ENCODE data around the gene ASGR1. TPM values are rescaled to one million over a fixed set of nuclear protein-coding genes. Genes with fewer than 3 reads are reported as not detected.

Gene ASGR1
- total and polyA plus RNA-seq, 7 experiments from 2014 or later: 0.79 to 11.9 (median 1.3) TPM; not detected in 3

DNA sequence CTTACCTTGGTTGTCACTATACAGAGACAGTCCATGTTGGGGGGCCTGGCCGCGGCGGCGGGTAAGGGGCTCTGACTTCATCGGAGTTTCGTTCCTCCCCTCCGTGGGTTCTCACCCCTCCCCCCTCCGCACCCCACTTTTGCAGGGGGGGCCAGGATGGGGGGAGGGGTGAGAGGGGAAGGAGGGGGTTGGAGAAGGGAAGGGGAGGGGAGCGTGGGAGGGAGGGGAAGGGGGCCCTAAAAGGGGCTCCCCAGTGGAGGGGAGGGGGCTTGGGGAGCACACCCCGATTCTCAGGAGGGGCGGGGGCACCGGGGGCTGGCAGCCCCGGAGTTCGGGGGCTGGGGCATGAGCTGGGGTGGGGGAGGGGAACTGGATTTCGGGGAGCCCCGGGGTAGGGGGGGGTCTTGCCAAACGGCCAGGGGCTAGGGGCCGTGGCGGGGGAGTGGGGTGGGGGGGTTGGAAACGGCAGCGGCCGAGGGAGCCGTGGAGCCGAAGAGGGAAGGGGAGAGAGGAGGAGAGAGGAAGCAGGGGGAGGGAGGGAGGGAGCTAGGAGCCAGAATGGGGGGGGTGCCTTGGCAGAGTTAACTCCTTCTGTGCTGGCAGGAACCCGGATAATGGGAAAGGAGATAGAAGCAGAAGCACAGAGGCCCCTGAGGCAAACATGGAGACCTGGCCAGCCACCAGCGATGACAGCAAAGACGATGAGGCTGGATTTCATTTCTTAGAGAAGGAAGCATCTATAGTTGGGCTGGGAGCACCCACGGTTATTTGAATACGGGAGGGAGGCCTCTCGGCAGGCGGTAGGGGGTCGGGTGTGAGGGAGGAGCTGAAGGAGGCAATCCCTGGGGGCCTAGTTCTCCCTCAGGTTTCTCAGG, 38.2 kb upstream of the ASGR1 start:
- CTCF ChIA-PET: interaction anchor here (0.5 kb wide), 1 partner anchor 62 kb away, joined by 4 read pairs; no protein-coding TSS in a partner anchor
- ATAC-seq: no peak
- Histone ChIP-seq H3K27ac (ENCODE audit: low read depth, low read length) (peak overlapping the region; percentile 75), H3K27me3 (ENCODE audit: control insufficient read depth in 2 of 2, insufficient read depth in 2 of 2, low read length in 2 of 2) (no peaks in the 10 kb centered on the region), H3K36me3 (ENCODE audit: control insufficient read depth in 2 of 3, insufficient read depth in 3 of 3, low read length in 3 of 3) (peaks cover 0 to 9% (median 0%) of the 10 kb centered on the region in 3 experiments), H3K4me1 (ENCODE audit: control insufficient read depth in 2 of 2, insufficient read depth in 2 of 2, low read length in 2 of 2) (peaks cover 35 to 57% of the 10 kb centered on the region in 2 donors), H3K9me3 (ENCODE audit: control insufficient read depth in 2 of 3, low read length in 3 of 3) (no peaks in the 10 kb centered on the region), H3K4me3 (ENCODE audit: low read length) (peak overlapping the region; percentile 45)
- Mint-ChIP-seq H3K4me3 (peak overlapping the region; percentile 75 to 94 (median 86)), H3K9me3 (peaks cover 0 to 6% (median 0%) of the 10 kb centered on the region in 11 donors), H3K4me1 (peaks cover 45 to 79% (median 74%) of the 10 kb centered on the region in 7 donors), H3K36me3 (peaks cover 0 to 5% (median 0%) of the 10 kb centered on the region in 5 donors), H3K27me3 (peaks cover 0 to 3% (median 0%) of the 10 kb centered on the region in 5 donors), H3K27ac (peak overlapping the region; percentile 62 to 100 (median 94))
- peak in 1 of 9 donors; percentile 21 for DNase-seq
- POLR2A ChIA-PET: interaction anchor here (0.6 to 13.7 kb wide), 3 partner anchors 11 to 19 kb away, joined by 4 to 265 read pairs (median 8); partner anchors contain the start of genes DVL2, GABARAP and PHF23
- intact Hi-C loops (cut with micrococcal nuclease): loop anchor here (10.0 kb wide), 3 partner anchors 563 to 627 kb away; partner anchors contain the start of genes C17orf100 (in 1 of the 2), KDM6B (in 1 of the 2) and MED31 (in 1 of the 2)

DNA sequence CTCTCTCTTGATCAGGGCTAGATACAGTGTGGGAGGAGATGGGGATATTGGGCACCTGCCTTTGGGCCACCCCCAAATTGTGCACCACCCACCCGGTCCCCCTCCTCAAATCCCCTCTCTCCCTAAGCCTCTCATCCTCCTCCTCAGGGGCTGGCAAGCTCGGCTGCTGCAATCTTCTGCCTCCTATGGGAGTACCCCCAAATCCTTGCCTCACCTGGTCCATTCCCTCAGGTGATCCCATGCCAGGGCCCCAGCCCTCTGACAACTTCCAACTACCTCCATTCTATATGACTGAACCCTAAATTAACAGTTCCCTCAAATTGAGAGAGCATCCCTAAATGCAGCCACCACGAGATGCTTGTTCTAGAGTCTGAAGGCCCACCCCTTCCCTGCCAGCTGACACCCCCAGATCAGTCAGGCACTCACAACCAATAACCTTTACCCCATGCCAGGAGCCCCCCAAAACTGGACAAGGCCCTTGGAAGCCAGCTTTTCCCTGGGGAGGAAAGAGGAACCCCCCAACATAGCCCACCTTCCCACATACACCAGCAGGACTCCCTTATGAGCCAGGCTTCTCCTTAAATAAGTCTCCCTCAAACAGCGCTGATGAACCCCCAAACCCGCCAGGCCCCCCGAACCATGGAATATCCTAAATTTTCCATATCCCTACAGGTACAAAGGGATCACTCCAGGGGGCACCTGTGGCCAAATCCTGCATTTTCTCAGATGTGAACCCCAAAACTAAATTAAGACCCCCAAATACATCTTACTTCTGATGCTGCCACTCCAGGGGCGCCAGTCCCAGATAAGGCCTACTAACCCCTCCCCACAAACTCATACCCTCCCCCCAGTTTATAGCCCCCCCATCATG, 37.3 kb upstream of the ASGR1 start:
- ATAC-seq: no peak
- Histone ChIP-seq H3K4me1 (ENCODE audit: control insufficient read depth in 2 of 2, insufficient read depth in 2 of 2, low read length in 2 of 2) (peaks cover 35 to 57% of the 10 kb centered on the region in 2 donors), H3K36me3 (ENCODE audit: control insufficient read depth in 2 of 3, insufficient read depth in 3 of 3, low read length in 3 of 3) (peaks cover 0 to 6% (median 0%) of the 10 kb centered on the region in 3 experiments), H3K27ac (ENCODE audit: low read depth, low read length) (peak overlapping the region; percentile 70), H3K9me3 (ENCODE audit: control insufficient read depth in 2 of 3, low read length in 3 of 3) (no peaks in the 10 kb centered on the region), H3K4me3 (ENCODE audit: low read length) (no peak overlapping the region), H3K27me3 (ENCODE audit: control insufficient read depth in 2 of 2, insufficient read depth in 2 of 2, low read length in 2 of 2) (no peaks in the 10 kb centered on the region)
- Mint-ChIP-seq H3K27ac (peak overlapping the region; percentile 53 to 100 (median 94)), H3K9me3 (peaks cover 0 to 6% (median 0%) of the 10 kb centered on the region in 11 donors), H3K36me3 (peaks cover 0 to 5% (median 0%) of the 10 kb centered on the region in 5 donors), H3K4me1 (peaks cover 45 to 82% (median 77%) of the 10 kb centered on the region in 7 donors), H3K4me3 (peak overlapping the region; percentile 43 to 94 (median 76)), H3K27me3 (peaks cover 0 to 8% (median 0%) of the 10 kb centered on the region in 5 donors)
- ChIA-PET POLR2A (interaction anchor here (0.7 to 13.7 kb wide), 5 partner anchors 12 to 121 kb away, joined by 3 to 265 read pairs (median 3); partner anchors contain the start of genes DVL2, GABARAP and PHF23), CTCF (no interaction called here)
- intact Hi-C loops (cut with micrococcal nuclease): loop anchor here (10.0 kb wide), 3 partner anchors 562 to 628 kb away; partner anchors contain the start of genes C17orf100 (in 1 of the 2), KDM6B (in 1 of the 2) and MED31 (in 1 of the 2)
- DNase-seq: no peak

DNA sequence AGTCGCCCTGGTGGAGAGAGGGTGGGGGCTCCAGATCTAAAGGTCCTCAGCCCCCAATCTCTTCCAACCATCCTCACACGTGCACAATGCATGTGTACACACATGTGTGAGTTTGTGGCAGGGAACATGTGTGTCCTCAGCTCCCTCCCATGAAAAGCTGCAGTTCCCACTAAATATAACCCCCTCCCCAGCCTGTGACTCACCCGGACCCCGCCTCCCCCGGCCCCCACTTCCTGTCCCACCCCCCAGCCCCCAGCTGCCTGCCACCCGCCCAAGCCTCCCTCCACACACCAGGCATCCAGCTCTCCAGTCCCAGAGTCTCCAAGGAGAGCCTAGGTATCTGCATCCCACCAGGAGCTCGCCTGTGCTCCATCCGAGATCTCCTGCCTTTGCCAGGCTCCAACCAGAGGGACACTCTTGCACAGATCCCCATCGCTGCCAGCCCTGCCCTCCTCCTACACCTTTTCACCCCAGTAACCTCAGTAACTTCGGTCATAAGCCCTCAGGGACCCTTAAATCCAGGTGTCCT, 36.5 kb upstream of the ASGR1 start:
- Mint-ChIP-seq H3K4me1 (peaks cover 37 to 75% (median 70%) of the 10 kb centered on the region in 7 donors), H3K4me3 (peak overlapping the region; percentile 43 to 97 (median 88)), H3K27ac (peak overlapping the region; percentile 90 to 100 (median 99)), H3K9me3 (peaks cover 0 to 6% (median 0%) of the 10 kb centered on the region in 11 donors), H3K27me3 (peaks cover 0 to 11% (median 0%) of the 10 kb centered on the region in 5 donors), H3K36me3 (no peaks in the 10 kb centered on the region)
- DNase-seq: peak in 1 of 9 donors; percentile 45
- peak overlapping the region; percentile 97 for H3K27ac ChIP-seq (ENCODE audit: low read depth, low read length)
- H3K4me1 ChIP-seq (ENCODE audit: control insufficient read depth in 2 of 2, insufficient read depth in 2 of 2, low read length in 2 of 2): peaks cover 30 to 56% of the 10 kb centered on the region in 2 donors
- intact Hi-C loops (cut with micrococcal nuclease): loop anchor here (1.0 to 10.0 kb wide), 7 partner anchors 169 to 629 kb away; partner anchors contain the start of genes C17orf100 (in 1 of the 2), KDM6B (in 1 of the 2), MED31 (in 1 of the 2) and POLR2A (in 1 of the 2)
- H3K36me3 ChIP-seq (ENCODE audit: control insufficient read depth in 2 of 3, insufficient read depth in 3 of 3, low read length in 3 of 3): peaks cover 0 to 6% (median 0%) of the 10 kb centered on the region in 3 experiments
- no peaks in the 10 kb centered on the region for H3K9me3 ChIP-seq (ENCODE audit: control insufficient read depth in 2 of 3, low read length in 3 of 3)
- H3K4me3 ChIP-seq (ENCODE audit: low read length): peak overlapping the region; percentile 61
- POLR2A ChIA-PET: interaction anchor here (0.9 to 13.7 kb wide), 6 partner anchors 12 to 121 kb away, joined by 3 to 265 read pairs (median 4); partner anchors contain the start of genes ACAP1, DVL2, GABARAP and PHF23
- CTCF ChIA-PET: no interaction called here
- ATAC-seq: no peak
- no peaks in the 10 kb centered on the region for H3K27me3 ChIP-seq (ENCODE audit: control insufficient read depth in 2 of 2, insufficient read depth in 2 of 2, low read length in 2 of 2)

DNA sequence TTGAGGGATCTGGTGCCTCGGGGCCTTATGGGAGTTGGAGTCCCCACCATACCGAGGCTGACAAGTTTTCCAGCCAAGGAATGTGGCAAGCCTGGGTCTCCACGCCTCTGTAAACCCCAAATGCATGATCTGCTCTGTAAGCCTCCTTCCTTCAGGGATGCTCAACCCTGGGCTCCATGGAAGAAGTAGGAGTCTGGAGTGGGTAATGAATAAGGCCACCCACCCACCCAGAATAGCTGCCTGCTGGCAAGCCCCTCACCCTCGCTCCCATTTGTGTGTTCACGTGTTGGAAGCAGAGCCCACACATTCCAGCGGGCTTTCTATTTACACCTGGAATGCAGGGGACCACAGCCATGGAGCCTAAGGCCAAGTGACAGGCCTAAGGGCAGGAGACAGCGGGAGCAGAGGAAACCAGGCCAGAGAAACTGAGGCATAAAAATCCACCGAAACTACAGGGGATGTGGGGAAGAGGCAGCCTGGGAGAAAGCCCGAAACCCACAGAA, 36.0 kb upstream of the ASGR1 start:
- Mint-ChIP-seq H3K4me3 (peak overlapping the region; percentile 76 to 97 (median 94)), H3K27me3 (peaks cover 0 to 14% (median 0%) of the 10 kb centered on the region in 5 donors), H3K9me3 (peaks cover 0 to 6% (median 0%) of the 10 kb centered on the region in 11 donors), H3K27ac (peak overlapping the region; percentile 90 to 100 (median 99)), H3K36me3 (no peaks in the 10 kb centered on the region), H3K4me1 (peaks cover 36 to 70% (median 66%) of the 10 kb centered on the region in 7 donors)
- ATAC-seq: no peak
- CTCF ChIA-PET: no interaction called here
- H3K27ac ChIP-seq (ENCODE audit: low read depth, low read length): peak overlapping the region; percentile 97
- POLR2A ChIA-PET: interaction anchor here (0.6 to 13.7 kb wide), 9 partner anchors 11 to 368 kb away, joined by 3 to 265 read pairs (median 5); partner anchors contain the start of genes ACAP1, DVL2, GABARAP and MPDU1
- peaks cover 0 to 6% (median 0%) of the 10 kb centered on the region in 3 experiments for H3K36me3 ChIP-seq (ENCODE audit: control insufficient read depth in 2 of 3, insufficient read depth in 3 of 3, low read length in 3 of 3)
- intact Hi-C loops (cut with micrococcal nuclease): loop anchor here (1.0 to 10.0 kb wide), 7 partner anchors 168 to 630 kb away; partner anchors contain the start of genes C17orf100 (in 1 of the 2), KDM6B (in 1 of the 2), MED31 (in 1 of the 2) and POLR2A (in 1 of the 2)
- no peaks in the 10 kb centered on the region for H3K9me3 ChIP-seq (ENCODE audit: control insufficient read depth in 2 of 3, low read length in 3 of 3)
- H3K4me1 ChIP-seq (ENCODE audit: control insufficient read depth in 2 of 2, insufficient read depth in 2 of 2, low read length in 2 of 2): peaks cover 26 to 51% of the 10 kb centered on the region in 2 donors
- peak overlapping the region; percentile 61 for H3K4me3 ChIP-seq (ENCODE audit: low read length)
- no peaks in the 10 kb centered on the region for H3K27me3 ChIP-seq (ENCODE audit: control insufficient read depth in 2 of 2, insufficient read depth in 2 of 2, low read length in 2 of 2)
- no peak for DNase-seq

DNA sequence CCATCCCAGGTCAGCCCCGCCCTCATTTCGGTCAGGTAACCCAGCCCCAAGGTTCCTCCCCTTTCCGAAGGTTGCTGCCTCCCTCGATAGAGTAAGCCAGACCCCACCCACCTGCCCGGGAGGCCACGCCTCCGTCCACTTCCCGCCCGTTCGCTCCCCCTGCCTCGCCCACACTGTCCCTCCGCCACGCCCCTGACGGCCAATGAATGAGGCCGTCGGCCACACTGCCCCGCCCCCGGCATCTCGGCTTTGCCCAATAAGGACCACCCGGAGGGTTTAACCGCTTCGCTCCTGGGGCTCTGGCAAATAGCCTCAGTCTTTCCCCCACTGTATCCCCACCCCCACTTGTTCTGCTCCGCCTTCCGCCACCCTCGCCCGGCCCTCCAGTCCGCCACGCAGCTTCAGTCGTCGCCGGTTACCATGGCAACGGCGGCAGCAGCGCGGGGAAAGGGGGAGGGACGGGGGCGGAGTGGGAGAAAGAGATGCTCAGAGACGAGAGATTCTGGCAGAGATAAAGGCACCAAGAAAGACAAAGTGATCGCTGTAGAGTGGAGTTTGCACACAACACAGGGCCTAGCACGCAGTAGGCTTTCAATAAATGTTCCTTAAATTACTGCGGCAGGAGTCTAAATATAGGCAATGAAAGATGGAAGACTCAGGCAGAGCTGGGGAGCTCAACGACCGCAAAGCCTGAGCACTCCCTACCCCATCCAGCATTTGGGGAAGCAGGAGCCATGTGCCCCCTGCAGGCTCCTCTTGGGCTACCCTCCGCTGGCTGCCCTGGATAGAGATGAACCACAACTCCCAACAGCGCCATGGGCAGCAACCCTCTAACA, 35.3 kb upstream of the ASGR1 start:
- H3K27me3 Mint-ChIP-seq: peaks cover 0 to 16% (median 0%) of the 10 kb centered on the region in 5 donors
- POLR2A ChIA-PET: interaction anchor here (0.6 to 13.7 kb wide), 9 partner anchors 10 to 369 kb away, joined by 3 to 265 read pairs (median 5); partner anchors contain the start of genes ACAP1, DVL2, GABARAP and MPDU1
- no peaks in the 10 kb centered on the region for H3K9me3 ChIP-seq (ENCODE audit: control insufficient read depth in 2 of 3, low read length in 3 of 3)
- CTCF ChIA-PET: interaction anchor here (1.0 kb wide), 1 partner anchor 28 kb away, joined by 5 read pairs; the partner anchor contains the start of gene GABARAP
- H3K4me3 ChIP-seq (ENCODE audit: low read length): peak overlapping the region; percentile 61
- H3K4me3 Mint-ChIP-seq: peak overlapping the region; percentile 76 to 97 (median 94)
- ATAC-seq: peak; percentile 90
- peaks cover 36 to 69% (median 65%) of the 10 kb centered on the region in 7 donors for H3K4me1 Mint-ChIP-seq
- no peaks in the 10 kb centered on the region for H3K36me3 Mint-ChIP-seq
- intact Hi-C loops (cut with micrococcal nuclease): loop anchor here (1.0 to 10.0 kb wide), 13 partner anchors 9 to 630 kb away; partner anchors contain the start of genes DVL2 (in 2 of the 2), EIF5A (in 2 of the 2), ELP5 (in 2 of the 2) and PHF23 (in 2 of the 2)
- peaks cover 25 to 49% of the 10 kb centered on the region in 2 donors for H3K4me1 ChIP-seq (ENCODE audit: control insufficient read depth in 2 of 2, insufficient read depth in 2 of 2, low read length in 2 of 2)
- peak overlapping the region; percentile 90 to 100 (median 99) for H3K27ac Mint-ChIP-seq
- peak overlapping the region; percentile 97 for H3K27ac ChIP-seq (ENCODE audit: low read depth, low read length)
- H3K27me3 ChIP-seq (ENCODE audit: control insufficient read depth in 2 of 2, insufficient read depth in 2 of 2, low read length in 2 of 2): no peaks in the 10 kb centered on the region
- peak; percentile 96 to 99 (median 97) for DNase-seq
- no peaks in the 10 kb centered on the region for H3K36me3 ChIP-seq (ENCODE audit: control insufficient read depth in 2 of 3, insufficient read depth in 3 of 3, low read length in 3 of 3)
- H3K9me3 Mint-ChIP-seq: peaks cover 0 to 5% (median 0%) of the 10 kb centered on the region in 11 donors

All from naive thymus-derived CD4-positive, alpha-beta T cell (primary cell).